GM19397 (cell line): Measurements from ENCODE around the gene DMD.
"Not testable (repeated sequence)": the region's sequence is repeated elsewhere in the genome, so short reads cannot be mapped to it uniquely, and the experiment has no call there.

Experiments used
- ATAC-seq: cut with Tn5 transposase; IDR thresholded peaks from one replicate; pipeline ENCODE4 v1.9.1; 2021; ENCODE audit warnings: mild to moderate bottlenecking, moderate library complexity; ENCODE audit not compliant: unreplicated experiment

Gene DMD

DNA sequence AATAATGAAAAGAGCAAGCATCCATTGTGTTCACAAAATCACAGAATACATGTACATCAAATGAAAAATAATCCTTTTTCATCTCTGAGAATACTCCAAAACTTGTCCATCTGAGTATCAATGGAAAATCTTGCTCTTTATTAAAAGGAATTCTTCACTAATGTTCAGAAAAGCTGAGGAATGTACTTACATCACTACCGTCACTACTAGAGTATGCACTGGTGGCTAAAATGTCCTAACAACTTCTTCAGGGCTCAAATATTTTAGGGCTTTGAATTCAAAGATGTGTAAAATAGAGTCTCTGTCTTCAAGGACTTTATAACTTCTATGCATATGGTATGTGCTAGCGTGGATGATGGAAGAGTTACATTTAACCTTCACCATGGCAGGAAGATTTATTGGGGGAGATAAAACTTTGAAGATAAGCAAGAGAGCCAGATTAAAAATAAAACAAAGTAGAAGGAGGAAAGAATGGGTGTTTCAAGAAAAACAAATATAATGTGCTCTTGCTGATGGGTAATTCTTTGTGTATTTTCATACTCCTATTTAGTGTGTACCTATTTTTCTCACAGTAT is 55.1 kb downstream of the DMD start:
- ATAC-seq, result no peak

GRCh38 chrX:33149580-33149979 is 61.8 kb downstream of the DMD start:
- ATAC-seq, result no peak

- no peak for ATAC-seq
Observed at GRCh38 chrX:33149085-33149484, 62.3 kb downstream of the DMD start.

GRCh38 chrX:33142331-33142730 is 69.0 kb downstream of the DMD start:
- ATAC-seq, result no peak

- ATAC-seq, result no peak
Observed at GRCh38 chrX:33138677-33139249, 72.6 kb downstream of the DMD start.

- ATAC-seq, result no peak
Observed at GRCh38 chrX:33134164-33134563, 77.2 kb downstream of the DMD start.

GRCh38 chrX:33133320-33133719 is 78.0 kb downstream of the DMD start:
- ATAC-seq, result no peak

DNA sequence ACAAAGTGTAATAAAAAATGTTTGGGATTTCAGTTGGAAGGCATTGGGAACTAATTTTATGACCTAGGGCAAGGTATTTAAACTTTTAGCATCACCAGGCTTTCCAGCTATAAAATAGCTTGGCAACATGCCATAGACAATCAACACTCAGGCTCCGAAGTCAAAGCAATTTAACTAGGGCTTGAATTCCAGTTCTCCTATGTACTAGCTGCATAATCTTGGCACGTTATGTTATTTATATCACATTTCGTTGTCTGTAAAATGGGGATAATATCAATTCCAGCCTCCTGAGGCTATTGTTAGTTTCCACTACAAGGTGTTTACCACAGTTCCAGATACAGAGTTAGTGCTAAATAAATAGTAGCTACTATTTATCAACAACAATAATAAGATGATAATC is 78.8 kb downstream of the DMD start:
- ATAC-seq, result no peak

DNA sequence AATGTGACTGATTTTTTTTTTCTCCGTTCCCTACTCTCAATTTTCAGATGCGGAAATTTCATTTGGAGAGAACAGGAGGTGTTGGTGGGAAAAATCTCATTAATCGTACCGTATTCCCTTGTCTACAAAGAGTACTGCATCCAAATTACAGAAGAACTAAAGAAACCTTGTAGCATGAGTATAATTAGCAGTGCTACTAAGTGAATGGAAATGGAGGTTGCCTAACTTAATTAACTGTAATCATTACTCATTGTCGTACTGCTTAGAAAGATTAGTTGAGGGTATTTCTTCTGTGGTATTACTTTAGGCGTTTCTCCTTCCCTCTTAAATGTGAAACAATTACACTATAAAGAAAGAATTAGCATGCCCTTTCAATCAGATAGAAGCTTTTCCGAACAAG is 81.7 kb downstream of the DMD start:
- ATAC-seq, result no peak

GRCh38 chrX:33128048-33128805 is 83.1 kb downstream of the DMD start:
- no peak for ATAC-seq

DNA sequence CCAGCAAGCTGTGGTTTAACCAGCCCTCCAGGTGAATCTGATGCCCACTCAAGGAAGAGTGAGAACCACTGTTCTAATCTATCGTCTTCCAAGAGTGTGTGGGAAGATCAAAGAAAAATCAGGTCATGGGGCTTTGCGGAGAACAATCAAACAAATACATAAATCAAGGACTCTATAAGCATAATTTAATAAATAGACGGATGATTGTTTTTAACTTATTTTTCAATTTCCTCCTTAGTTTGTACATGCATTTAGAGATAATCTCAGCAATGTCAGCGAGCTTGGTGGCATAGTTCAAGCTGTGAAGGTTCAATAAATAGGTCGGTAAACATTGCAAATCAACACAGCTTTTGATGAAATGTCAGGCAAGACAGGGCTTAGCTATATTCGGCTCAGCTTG is 84.9 kb downstream of the DMD start:
- no peak for ATAC-seq

DNA sequence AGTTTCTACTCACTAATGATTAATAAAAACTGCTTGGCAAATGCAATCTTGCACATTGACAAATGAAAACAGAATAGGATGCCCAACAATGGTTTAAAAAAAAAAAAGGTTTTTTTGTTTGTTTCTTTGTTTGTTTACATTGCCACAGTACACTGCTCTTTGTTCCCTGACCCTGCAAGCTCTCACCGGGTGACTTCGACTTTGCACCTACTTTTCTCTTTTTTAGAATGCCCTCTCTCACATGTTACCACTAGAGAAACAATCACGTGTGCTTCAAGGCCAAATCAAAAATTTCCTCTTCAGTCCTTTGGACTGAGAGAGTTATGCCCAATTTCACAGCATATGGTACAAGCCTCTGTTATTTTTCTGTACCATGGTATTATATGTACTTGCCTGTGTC is 101.5 kb downstream of the DMD start:
- ATAC-seq, result no peak

DNA sequence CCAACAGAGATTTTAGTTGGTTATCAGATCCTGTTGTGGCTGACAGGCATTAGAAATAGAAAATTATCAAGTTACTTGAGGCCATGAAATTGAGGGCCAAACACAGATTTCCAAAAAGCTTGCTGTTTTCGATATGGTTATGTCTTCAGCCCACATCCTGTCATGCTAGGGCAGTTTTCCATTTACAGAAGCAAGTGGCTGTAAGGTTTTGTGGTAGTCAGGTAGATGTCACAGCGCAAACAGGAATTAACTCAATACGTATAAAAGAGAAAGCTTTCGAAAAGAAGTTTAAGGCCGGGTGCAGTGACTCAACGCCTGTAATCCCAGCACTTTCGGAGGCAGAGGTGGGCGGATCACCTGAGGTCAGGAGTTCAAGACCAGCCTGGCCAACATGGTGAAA is 104.6 kb downstream of the DMD start:
- ATAC-seq, result no peak

DNA sequence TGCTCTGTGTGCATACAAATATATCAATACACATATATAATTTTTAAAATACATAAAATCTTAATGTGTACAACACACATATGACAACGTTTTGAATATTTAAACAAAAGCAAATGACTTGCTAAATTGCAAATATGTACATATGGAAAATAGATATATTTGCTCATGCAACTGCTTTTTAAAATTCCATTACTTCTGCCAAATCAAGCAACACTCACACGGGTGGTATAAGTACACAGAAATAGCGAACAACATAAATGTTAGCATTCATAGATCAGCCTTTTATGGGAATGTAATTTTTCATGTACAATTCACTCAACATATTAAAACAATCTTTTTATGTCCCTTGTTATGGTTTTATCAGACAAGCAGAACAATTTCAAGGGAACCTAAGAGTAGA is 116.3 kb downstream of the DMD start:
- no peak for ATAC-seq

DNA sequence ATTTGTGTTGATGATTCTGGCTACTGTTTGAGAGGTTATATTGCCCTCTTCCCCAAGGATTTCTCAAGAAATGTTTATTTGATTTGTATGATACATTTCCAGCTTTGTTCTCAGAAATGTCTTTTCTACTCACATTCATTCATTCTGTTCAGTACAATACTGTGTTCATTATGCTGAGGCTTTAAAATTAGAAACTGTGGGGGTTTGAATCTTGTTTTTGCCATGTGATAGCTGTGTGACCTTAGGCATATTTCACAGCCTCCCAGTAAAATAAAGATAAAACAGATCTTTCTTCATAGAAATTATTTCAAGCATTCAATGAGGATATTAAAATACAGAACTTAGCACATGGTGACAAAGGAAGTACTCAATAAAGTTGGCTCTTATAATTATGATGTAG is 123.9 kb downstream of the DMD start:
- no peak for ATAC-seq

DNA sequence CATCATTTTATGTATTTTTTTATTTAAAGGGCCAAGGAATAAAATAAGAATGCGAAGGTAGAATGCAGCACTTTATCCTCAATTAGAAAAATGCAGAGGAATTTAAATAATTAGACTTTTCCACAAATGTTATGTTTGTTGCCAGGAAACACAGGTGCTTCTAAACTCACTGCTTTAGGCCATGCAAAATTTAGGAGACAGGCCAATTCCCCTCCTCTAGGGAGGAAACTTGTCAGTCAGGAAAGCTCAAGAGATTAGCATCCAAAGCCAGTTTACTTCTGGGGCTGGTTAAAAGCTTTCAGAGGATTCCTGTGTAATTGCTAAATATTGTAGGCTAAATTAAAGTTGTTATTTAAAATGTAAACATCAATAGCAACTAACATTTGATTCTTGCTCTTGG is 124.5 kb downstream of the DMD start:
- ATAC-seq, result no peak

- no peak for ATAC-seq
Observed at GRCh38 chrX:33082371-33082770, 129.0 kb downstream of the DMD start.

- ATAC-seq, result no peak
Observed at GRCh38 chrX:33078273-33078672, 133.1 kb downstream of the DMD start.

- ATAC-seq, result not testable (repeated sequence)
Observed at GRCh38 chrX:33073660-33074059, 137.7 kb downstream of the DMD start.

- ATAC-seq, result no peak
Observed at GRCh38 chrX:33065415-33065814, 145.9 kb downstream of the DMD start.

- no peak for ATAC-seq
Observed at GRCh38 chrX:33062041-33062440, 149.3 kb downstream of the DMD start.

GRCh38 chrX:33053001-33053400 is 158.3 kb downstream of the DMD start:
- no peak for ATAC-seq

GRCh38 chrX:33045882-33046281 is 165.5 kb downstream of the DMD start:
- ATAC-seq, result no peak
